ENCODE results near the gene CCDC78.
"Not testable (repeated sequence)": the region's sequence is repeated elsewhere in the genome, so short reads cannot be mapped to it uniquely, and the experiment has no call there.

CCDC78 gene

DNA sequence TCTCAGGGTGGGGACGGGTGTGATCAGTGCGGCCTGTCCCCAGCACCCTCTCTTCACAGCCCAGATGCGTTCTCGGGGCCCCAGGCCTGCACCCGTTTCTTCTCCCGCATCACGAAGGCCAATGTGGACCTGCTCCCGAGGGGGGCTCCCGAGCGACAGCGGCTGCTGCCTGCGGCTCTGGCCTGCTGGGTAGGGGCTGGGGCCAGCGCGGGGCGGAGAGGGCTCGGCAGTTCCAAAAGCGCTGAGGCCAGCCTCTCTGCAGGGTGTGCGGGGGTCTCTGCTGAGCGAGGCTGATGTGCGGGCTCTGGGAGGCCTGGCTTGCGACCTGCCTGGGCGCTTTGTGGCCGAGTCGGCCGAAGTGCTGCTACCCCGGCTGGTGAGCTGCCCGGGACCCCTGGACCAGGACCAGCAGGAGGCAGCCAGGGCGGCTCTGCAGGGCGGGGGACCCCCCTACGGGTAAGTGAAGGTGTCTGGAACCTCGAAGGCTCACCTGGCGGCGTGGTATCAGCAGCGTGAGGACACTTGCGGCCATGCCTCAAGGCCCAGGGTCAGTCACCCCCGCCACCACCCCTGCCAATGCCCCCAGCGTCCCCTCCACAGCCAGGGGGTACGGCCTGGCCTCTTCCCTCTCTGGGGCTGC lies 38.7 kb upstream of the CCDC78 start:
- no peak for DNase-seq
- TF ChIP-seq POLR2A (IDR thresholded peaks at IDR 0.05; ENCODE audit: low read length) (no peak), GATA1 (IDR thresholded peaks at IDR 0.05; ENCODE audit: low read depth, low read length) (no peak)

DNA sequence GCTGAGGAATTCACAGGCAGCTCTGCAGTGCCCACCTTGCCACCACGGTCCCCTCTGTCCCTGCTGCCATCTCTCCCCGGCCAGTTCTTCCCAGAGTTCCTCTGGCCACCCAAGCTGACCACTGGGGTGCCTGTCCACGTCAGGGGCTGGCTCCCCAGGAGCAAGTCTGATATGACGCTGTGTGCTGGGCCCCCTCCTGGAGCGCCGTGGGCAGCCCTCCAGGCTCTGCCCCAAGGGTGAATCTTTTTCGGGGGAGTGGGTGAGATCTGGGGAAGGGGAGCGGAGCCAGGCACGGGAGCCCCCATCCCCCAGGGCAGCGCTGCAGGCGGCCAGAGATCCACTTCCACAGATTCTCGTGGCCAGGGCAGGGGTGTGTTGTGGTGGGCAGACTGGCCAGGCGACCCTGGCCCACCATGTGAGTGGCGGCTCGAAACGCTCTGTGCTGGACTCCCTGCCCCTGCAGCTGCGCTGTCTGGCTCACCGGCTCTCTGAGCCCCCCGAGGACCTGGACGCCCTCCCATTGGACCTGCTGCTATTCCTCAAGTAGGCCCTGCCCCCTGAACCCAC lies 38.0 kb upstream of the CCDC78 start:
- DNase-seq = no peak
- TF ChIP-seq GATA1 (IDR thresholded peaks at IDR 0.05; ENCODE audit: low read depth, low read length) = no peak
- no peak for TF ChIP-seq POLR2A (IDR thresholded peaks at IDR 0.05; ENCODE audit: low read length)

DNA sequence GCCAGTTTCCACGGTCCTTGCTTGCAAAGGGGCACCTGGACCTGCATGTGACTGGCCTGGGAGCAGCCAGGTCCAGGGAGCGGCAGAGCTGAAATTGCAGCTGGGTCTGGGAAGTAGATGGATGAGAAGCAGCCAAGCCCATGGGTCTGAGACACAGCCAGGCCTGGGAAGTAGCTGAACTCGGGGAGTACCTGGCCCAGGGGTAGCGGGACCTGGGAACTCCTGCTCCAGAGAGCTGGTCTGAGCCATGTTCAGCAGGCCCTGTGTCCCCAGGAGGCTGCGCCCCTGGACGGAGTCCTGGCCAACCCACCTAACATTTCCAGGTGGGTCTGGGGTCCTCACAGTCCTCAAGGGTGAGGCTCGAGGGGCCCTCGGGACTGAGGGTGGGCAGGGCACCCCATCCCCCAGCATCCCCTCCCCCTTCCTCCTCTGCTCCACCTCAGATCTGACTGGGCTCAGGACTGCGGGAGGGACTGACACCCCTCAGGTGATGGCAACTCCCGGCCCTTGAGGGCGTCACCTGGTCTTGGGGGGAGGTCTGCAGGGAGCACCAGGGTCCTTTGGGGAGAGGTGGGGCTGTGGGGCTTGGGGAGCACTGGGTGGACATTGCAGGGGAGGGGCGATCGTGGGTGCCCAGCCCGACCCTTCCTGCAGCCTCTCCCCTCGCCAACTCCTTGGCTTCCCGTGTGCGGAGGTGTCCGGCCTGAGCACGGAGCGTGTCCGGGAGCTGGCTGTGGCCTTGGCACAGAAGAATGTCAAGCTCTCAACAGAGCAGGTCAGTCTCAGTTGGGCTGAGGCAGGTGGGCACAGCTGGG lies 37.3 kb upstream of the CCDC78 start:
- no peak for TF ChIP-seq POLR2A (IDR thresholded peaks at IDR 0.05; ENCODE audit: low read length)
- no peak for TF ChIP-seq GATA1 (IDR thresholded peaks at IDR 0.05; ENCODE audit: low read depth, low read length)
- DNase-seq = no peak

DNA sequence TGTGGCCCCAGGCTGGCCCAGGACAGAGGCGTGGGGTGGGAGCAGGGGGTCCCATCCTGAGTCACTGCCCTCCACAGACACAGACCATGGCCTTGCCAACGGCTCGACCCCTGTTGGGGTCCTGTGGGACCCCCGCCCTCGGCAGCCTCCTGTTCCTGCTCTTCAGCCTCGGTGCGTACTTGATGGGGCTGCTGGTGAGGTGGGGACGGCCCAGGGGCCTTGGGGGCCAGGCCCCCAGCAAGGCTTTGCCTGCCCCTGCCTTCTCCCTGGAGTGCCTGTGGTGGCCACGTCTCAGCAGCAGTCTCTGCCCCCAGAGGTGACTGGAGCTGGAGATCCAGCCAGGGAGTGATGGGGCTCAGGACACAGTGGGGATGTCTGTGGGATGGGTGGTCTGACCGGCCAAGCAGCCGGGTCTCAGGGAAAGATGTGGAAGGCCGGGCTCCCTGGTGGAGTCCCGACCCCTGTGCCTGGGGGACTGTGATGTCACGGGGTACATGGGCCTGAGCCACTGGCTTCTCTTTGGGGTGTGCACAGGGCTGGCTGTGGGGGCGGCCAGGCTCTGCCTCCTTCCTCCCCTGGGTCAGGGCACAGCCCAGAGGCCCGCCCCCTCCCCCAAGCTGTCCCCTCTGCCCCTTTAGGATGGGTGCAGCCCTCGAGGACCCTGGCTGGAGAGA lies 36.5 kb upstream of the CCDC78 start:
- no peak for TF ChIP-seq GATA1 (IDR thresholded peaks at IDR 0.05; ENCODE audit: low read depth, low read length)
- no peak for TF ChIP-seq POLR2A (IDR thresholded peaks at IDR 0.05; ENCODE audit: low read length)
- no peak for DNase-seq

DNA sequence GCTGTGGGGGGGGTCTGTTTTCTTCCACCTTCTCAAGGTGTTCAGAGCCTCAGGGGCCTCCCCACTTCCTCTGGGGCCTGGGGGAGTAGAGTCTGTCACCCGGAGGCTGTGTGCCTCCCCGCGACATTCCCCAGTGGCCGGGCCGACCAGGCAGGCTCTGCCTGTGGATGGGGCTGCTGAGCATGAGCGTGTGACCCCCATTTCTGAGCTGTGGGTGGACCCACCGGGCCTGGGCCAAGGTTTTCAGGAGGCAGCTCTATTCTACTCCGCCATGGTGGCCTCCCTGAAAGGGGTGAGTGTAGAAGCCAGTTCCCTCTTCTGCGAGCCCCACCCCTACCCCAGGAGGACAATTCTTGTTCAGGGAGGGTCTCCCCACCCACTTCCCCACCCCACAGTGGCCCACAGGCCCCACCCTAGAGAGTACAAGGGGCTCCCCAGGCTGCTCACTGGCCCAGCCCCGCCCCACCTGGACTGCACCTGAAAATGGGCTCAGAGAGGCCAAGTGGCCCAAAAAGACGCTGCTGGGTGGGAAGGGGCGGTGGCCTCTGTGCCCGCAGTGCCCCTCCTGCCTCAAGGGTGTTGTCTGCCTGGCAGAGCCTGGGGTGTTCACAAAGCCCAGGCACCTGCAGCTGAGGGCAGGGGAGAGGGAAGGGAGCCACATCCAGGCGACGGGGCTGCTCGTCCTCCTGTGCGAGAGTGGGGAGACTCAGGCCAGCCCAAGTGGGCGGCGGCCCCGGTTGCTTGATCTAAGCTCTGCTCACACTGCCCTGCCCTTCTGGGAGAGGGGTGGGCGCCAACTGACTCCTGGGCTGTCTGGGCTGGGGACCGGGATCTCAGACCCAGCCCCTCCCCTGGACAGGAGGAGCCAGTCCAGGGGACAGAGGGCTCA lies 35.6 kb upstream of the CCDC78 start:
- no peak for DNase-seq
- TF ChIP-seq POLR2A (IDR thresholded peaks at IDR 0.05; ENCODE audit: low read length) (no peak), GATA1 (IDR thresholded peaks at IDR 0.05; ENCODE audit: low read depth, low read length) (no peak)

DNA sequence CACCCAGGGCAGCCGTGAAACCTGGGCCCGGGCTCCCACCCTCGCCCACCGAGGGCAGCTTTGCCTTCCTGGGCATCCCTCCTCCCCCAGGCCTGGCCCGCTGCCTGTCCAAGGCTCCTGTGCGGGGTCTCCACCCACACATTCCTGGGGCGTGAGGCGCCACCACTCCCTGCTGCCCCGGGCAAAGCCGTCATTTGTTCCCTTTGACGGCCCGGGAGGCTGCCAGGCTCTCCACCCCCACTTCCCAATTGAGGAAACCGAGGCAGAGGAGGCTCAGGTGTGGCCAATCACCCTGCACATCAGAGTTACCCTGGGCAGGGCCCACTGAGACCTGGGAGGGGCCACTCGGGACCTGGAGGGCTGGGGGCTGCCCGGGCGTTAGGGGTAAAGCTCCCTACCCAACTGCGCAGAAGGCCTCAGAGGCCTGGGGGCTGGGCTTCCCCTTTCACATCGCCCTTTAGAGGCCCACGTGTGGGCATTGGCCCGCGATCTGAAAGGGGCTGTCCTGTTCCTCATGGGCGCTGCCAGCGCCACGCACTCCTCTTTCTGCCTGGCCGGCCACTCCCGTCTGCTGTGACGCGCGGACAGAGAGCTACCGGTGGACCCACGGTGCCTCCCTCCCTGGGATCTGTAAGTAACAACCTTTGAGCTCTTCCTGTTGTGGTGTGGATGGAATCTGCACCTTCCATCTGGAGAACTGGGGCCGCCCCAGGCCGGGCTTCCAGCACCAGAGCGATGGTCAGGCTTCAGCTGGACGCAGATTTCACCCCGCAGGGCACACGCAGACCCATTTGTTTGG lies 34.5 kb upstream of the CCDC78 start, which contains the start of gene MSLN:
MSLN (plus strand) TSS at position 190 of the 799 bp plus-strand sequence. CDS start 1,947 bp downstream, outside the sequence.
- no peak for DNase-seq
- TF ChIP-seq POLR2A (IDR thresholded peaks at IDR 0.05; ENCODE audit: low read length) = no peak

DNA sequence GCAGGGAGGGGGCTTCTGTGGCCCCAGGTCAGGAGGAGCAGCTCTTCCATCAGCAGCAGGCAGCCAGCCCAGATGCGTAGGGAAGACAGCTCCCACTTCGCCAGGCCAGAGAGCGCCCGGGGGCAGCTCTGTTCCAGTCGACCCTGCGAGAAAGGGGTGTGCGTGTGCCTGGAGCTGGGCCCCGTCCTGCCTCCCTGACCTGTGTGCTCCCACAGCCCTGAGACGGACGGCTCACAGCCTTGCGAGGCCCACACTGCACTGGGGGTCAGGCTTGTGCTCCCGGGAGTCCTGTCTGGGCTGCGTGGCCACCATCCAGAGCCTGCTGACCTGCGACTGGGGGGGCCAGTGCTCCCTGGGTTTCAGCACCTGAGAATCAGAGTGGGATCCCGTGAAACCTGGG lies 33.8 kb upstream of the CCDC78 start:
- no peak for TF ChIP-seq POLR2A (IDR thresholded peaks at IDR 0.05; ENCODE audit: low read length)
- TF ChIP-seq GATA1 (IDR thresholded peaks at IDR 0.05; ENCODE audit: low read depth, low read length) = no peak
- no peak for DNase-seq

DNA sequence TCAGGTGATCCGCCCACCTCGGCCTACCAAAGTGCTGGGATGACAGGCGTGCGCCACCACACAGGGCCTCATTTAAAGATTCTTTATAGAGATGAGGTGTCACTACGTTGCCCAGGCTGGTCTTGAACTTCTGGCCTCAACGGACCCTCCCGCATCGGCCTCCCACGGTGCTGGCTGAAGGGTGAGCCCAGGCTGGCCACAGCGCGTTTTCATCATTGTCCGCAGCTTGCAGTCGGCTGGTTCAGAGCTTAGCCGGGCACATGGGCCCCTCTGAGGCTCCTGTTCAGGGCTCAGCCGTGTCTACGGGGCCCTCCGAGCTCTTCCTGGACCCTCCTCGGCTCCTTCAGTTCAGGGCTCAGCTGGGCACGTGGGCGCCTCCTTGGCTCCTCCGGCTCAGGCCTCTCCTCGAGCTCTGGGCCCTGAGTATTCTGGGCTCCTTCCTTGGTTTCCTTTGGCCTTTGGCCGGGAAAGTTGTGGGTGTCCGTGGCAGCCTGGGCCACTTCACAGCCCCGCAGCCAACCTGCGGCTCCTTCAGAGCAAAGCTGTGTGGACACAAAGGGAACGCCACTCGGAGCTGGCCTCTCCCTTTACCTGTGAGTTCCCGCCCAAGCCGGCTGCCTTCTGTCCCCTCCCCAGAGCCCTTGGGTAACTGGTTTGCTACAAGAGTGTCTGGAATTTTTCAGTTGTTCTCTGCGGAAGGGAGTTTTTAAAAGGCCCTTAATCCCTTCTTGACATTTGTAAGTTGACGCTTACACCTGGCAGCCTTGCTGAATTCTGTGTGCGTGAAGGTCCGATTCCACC lies 33.1 kb upstream of the CCDC78 start:
- TF ChIP-seq GATA1 (IDR thresholded peaks at IDR 0.05; ENCODE audit: low read depth, low read length) = no peak
- no peak for TF ChIP-seq POLR2A (IDR thresholded peaks at IDR 0.05; ENCODE audit: low read length)
- no peak for DNase-seq

DNA sequence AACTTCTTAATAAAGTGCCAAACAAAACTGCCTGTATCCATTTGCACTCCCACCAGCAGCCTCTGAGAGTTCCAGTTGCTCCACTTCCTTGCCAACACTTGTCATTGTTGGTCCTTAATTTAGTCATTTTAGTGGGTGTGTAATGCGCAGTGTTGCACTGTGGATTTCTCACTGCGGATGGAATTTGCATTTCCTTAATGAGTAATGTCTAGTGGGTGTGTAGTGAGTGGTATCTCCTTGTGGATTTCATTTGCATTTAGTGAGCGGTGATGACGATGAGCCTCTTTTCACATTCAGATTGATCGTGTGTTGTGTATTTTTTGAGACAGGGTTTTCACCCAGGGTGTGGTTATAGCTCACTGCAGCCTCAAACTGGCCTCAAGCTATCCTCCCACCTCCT lies 30.2 kb upstream of the CCDC78 start:
- no peak for TF ChIP-seq GATA1 (IDR thresholded peaks at IDR 0.05; ENCODE audit: low read depth, low read length)
- DNase-seq = no peak

DNA sequence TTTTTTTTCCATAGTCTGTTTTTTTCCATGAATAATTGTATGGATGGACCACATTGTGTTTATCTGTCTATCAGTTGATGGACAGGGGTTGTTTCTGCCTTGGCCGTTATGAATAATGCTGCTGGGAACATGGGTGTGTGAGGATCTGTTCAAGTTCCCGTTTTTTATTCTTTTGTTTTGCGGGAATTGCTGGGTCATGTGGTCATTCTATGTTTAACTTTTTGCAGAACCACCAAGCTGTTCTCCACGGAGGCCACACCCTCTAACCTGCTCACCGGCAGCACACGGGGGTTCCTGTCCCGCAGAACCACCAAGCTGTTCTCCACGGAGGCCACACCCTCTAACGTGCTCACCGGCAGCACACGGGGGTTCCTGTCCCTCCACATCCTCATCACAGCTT lies 28.4 kb upstream of the CCDC78 start:
- TF ChIP-seq POLR2A (IDR thresholded peaks at IDR 0.05; ENCODE audit: low read length) = no peak
- no peak for TF ChIP-seq GATA1 (IDR thresholded peaks at IDR 0.05; ENCODE audit: low read depth, low read length)
- no peak for DNase-seq

DNA sequence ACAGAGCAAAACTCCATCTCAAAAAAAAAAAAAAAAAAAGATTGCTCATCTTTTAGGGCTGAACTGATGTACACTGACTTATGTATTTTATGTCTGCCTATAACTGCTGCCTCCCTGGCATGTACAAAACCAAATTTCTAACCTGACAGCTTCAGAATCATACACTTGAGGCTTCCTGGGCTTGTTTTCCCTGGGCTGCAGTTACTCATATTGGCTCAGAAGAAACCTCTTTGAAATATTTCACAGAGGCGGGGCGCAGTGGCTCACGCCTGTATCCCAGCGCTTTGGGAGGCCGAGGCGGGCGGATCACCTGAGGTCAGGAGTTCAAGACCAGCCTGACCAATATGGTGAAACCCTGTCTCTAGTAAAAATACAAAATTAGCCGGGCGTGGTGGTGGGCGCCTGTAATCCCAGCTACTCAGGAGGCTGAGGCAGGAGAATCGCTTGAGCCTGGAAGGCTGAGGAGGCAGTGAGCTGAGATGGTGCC lies 27.9 kb upstream of the CCDC78 start:
- DNase-seq = not testable (repeated sequence)

DNA sequence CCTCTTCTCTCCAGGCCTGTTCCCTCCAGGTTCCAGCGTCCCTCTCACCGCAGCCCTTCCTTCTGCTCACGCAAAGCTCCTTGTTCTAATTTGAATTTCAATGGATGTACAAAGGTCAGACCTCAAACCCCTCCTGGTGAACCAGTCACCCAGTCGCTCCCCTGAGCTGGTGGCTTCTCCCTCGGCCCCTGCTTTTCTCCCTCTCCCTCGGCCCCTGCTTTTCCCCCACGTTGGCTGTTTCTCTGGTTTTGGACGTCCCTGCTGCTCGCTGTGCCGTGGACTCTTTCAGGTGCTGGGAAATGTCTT lies 25.7 kb upstream of the CCDC78 start:
- DNase-seq = no peak
- TF ChIP-seq GATA1 (IDR thresholded peaks at IDR 0.05; ENCODE audit: low read depth, low read length) (no peak), POLR2A (IDR thresholded peaks at IDR 0.05; ENCODE audit: low read length) (no peak)
